Measurements from ENCODE around the gene EXOC7.

Gene EXOC7, protein sequence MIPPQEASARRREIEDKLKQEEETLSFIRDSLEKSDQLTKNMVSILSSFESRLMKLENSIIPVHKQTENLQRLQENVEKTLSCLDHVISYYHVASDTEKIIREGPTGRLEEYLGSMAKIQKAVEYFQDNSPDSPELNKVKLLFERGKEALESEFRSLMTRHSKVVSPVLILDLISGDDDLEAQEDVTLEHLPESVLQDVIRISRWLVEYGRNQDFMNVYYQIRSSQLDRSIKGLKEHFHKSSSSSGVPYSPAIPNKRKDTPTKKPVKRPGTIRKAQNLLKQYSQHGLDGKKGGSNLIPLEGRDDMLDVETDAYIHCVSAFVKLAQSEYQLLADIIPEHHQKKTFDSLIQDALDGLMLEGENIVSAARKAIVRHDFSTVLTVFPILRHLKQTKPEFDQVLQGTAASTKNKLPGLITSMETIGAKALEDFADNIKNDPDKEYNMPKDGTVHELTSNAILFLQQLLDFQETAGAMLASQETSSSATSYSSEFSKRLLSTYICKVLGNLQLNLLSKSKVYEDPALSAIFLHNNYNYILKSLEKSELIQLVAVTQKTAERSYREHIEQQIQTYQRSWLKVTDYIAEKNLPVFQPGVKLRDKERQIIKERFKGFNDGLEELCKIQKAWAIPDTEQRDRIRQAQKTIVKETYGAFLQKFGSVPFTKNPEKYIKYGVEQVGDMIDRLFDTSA

DNA sequence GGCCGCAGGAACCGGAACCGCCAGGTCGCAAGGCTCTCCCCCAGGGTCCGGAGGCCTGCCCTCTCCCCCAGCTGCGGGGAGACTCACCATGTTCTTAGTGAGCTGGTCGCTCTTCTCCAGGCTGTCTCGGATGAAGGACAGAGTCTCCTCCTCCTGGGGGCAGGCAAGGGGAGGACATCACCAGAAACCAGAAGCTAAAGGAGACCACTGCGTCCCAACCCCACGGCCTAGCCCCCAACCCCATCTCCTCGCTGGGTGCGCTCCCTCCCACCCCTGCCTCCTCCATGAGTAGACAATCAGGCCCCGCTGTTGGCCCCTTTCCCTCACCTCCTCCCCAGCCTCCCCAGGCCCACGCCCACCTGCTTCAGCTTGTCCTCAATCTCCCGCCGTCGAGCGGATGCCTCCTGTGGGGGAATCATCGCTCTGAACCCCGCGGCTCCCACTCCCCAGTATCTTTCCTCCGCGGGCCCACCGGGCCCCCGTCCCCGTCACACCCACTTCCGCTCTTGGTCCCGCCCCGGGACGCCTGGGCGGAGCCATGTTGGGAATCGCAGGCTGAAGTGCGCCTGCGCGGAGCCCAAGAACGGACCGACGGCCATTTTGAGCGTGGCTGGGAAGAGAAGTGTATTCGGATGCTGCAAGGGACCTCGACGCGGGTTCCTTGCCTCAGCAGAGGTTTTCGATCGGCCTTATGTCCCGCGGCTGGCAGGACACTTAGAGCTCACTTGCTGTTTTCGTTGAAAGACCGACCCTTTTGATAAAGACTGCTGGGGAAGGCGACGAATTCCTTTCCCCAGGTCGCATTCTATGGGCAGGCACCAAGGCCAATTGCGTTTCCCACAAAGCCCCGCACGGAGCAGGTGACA lies at the start of gene EXOC7:
Gene EXOC7 (minus strand): TSS at position 514 of the 866 bp plus-strand sequence. CDS start 95 bp downstream, at position 419.
- DNase-seq (ENCODE audit: low read depth in 2 of 2), result peak; percentile 70 to 80

DNA sequence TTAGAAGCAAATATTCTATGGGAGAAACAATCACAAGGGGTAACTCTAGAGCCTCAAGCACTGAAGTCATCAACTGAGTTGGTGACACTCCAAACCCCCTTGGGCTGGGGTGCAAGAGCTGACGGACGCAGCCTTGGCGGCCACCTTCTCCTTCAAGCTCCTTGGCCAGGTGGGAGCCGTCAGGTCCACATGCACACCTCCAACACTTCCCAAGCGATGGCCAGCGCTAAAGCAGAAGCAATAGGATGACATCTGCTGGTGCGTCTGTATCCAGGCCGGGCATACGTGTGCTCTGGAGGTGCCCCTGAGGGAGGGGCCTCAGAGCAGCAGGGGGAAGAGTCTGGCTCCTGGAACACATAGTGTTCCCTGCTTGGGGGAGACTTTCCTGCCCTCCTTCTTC lies 49.6 kb upstream of the EXOC7 start:
- no peak for DNase-seq (ENCODE audit: low read depth in 2 of 2)

DNA sequence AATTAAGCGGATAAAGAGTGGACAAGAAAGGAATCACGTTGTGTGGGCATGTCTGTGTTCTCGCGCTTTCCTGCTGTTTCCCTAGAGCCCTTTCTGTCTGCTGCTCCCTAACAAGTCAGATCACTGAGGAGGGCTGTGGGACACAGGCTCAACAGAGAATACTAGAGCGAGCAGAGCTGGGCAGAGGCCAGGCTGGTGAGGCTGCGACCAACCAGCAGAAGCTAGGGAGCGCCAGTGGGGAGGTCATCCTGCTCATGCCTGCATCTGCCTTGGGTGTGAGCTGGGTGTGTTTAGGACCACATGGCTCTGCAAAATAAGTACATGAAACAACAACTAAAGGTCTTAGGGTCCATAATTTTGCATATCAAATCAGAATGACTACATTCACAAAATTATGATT lies 49.0 kb upstream of the EXOC7 start:
- no peak for DNase-seq (ENCODE audit: low read depth in 2 of 2)

GRCh38 chr17:76151896-76152454 lies 48.4 kb upstream of the EXOC7 start:
- DNase-seq (ENCODE audit: low read depth in 2 of 2), result no peak

- no peak for DNase-seq (ENCODE audit: low read depth in 2 of 2)
Measured at GRCh38 chr17:76150712-76151622, 47.4 kb upstream of the EXOC7 start.

- no peak for DNase-seq (ENCODE audit: low read depth in 2 of 2)
Measured at GRCh38 chr17:76149214-76149613, 45.6 kb upstream of the EXOC7 start.

- DNase-seq (ENCODE audit: low read depth in 2 of 2), result no peak
Measured at GRCh38 chr17:76148015-76148326, 44.4 kb upstream of the EXOC7 start.

GRCh38 chr17:76147211-76148014 lies 43.8 kb upstream of the EXOC7 start:
- DNase-seq (ENCODE audit: low read depth in 2 of 2), result peak in 1 of 2 experiments; percentile 9

- DNase-seq (ENCODE audit: low read depth in 2 of 2), result no peak
Measured at GRCh38 chr17:76146053-76146851, 42.7 kb upstream of the EXOC7 start.

DNA sequence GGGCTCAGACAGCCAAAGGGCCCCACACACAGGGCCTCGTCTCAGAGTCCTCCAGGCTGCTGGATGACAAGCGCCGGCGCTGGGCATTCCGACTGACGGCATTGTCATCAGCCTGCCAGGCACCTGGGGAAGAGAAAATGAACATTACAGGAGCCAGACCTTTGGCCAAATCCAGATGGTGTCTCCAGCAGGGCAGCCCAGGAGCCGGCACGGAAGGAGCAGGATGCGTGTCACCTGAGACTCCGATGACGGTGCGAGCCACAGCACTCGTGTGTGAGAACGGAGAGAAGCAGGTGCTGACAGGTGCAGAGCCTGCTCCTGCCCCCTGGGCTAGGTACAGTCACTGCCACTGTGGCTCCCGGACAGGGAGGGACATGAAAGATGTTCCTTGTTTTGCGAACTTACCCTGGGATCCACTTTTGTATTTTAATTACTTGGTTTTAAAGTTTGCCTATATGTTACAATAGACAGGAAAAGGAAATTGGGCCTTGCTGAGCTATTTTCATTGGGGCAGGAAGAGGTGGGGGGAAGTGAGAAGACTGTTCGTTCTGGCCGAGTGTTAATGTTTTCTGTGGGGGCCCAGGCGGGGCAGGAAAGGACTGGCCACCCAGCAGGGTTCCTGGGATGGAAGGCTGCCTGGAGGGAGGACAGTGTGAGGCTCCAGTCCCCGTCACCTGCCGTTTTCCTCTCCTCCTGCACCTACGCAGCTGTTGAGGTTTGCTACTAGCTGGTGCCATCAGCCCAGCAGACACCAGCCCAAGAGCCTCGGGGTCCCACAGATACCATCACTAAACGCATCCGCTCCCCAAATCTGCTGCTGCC lies 41.9 kb upstream of the EXOC7 start:
- DNase-seq (ENCODE audit: low read depth in 2 of 2), result no peak

- DNase-seq (ENCODE audit: low read depth in 2 of 2), result no peak
Measured at GRCh38 chr17:76142585-76143041, 39.0 kb upstream of the EXOC7 start.

DNA sequence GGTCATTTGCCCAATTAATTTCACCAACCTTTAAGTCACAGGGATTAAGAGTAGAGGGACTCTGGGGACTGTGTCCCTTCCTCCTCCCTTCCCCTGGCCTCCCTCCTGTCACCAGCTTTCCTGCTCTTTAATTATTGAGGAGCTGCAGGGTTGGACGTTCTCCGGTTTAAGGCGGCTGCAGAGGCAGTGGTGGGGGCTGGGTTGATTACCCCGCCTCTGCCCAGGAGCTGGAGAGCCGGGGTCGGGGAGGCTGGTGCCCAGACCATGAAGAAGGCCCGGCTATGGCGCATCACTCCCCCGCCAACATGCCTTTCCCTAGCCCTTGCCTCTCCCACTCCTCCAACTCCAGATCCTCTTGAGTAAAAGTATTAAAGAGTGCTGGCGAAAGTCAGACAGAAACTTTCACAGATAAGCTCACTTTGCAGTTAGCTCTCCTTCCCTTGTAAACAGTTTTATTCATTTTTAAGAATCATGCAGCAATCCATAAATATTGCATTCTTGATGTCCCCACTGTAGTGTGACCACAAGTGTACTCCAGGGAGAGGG lies 38.5 kb upstream of the EXOC7 start:
- no peak for DNase-seq (ENCODE audit: low read depth in 2 of 2)

DNA sequence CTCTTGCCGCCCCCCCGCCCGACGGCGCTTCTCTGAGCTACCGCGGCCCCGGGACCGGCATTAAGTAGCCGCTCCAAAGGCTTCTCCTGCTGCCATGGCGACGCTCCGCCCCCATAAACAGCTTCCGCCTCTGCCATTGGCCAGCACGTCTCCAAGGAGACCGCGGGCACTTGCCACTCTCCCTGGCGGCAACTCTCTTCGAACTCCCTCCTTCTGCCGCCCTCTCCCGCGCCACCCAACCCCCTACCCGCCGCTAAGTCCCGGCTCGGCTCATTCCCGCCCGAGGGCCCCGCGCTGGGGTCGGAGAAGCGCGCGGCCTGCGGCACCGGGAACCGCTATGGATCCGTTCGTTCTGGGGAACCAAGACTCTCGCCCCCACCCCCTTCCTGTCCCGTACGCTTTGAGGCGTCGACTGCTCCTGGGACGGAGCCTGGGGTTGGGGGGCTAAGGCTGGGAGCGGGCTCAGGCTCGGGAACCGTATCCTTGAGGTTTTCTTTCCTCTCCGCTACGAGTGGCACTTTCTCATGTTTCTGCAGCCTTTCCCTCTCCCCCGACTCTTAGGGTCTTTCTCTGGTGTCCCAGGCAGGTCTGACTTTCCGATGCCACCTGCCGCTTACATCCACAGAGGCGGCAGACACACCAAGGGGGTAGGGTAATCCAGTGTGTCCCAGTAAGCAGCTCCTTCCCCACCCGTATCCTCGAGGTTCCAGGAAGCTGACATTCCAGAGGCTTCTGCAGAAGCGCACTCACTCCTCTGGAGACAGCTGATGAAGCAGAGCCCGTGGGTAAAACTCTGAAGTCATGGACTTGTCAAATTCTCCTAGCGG lies 37.8 kb upstream of the EXOC7 start, which contains the start of gene FOXJ1:
Gene FOXJ1 (minus strand): TSS at position 34 of the 827 bp plus-strand sequence. CDS start 850 bp downstream, outside the sequence.
- peak; percentile 19 to 34 for DNase-seq (ENCODE audit: low read depth in 2 of 2)

DNA sequence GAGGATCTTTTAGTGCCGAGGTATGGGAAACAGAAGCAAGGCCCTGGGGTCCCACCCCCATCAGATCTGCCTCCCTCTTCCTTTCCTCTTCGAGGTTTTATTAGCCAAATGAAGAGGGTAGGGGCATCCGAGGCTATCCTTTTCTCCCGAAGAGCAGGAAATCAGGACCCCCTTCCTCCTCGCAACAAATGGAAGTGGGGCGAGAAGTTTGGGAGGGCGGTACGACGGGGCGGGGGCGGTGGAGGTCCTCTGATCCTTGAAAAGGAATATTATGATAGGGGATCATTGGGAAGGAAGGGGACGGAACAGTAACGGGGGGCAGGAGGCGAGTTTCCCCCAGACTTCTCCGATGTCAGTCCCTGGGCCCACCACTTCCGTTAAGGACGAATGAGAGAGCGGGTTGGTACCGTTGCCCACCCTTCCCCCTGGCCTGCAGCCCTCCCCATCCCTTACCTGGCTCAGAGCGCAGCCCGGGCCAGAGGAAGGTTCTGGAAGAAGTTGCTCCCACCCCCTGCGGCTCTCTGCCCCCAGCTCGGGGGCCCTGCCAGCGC lies 37.1 kb upstream of the EXOC7 start:
- DNase-seq (ENCODE audit: low read depth in 2 of 2), result no peak

- no peak for DNase-seq (ENCODE audit: low read depth in 2 of 2)
Measured at GRCh38 chr17:76139801-76140660, 36.4 kb upstream of the EXOC7 start.

Measured in fibroblast of skin of left biceps (primary cell).